ENCODE results near the gene VPS72. TPM values are rescaled to one million over a fixed set of nuclear protein-coding genes. Genes with fewer than 3 reads are reported as not detected.
A peak's percentile ranks its signal among the peaks of the same experiment; 100 is the strongest.

Gene VPS72
- total and polyA plus RNA-seq, 9 of the 15 experiments (the other 6 are each of a cell fraction or from before 2014, with no cell fraction given), result 7.2 to 131 (median 75.7) TPM

DNA sequence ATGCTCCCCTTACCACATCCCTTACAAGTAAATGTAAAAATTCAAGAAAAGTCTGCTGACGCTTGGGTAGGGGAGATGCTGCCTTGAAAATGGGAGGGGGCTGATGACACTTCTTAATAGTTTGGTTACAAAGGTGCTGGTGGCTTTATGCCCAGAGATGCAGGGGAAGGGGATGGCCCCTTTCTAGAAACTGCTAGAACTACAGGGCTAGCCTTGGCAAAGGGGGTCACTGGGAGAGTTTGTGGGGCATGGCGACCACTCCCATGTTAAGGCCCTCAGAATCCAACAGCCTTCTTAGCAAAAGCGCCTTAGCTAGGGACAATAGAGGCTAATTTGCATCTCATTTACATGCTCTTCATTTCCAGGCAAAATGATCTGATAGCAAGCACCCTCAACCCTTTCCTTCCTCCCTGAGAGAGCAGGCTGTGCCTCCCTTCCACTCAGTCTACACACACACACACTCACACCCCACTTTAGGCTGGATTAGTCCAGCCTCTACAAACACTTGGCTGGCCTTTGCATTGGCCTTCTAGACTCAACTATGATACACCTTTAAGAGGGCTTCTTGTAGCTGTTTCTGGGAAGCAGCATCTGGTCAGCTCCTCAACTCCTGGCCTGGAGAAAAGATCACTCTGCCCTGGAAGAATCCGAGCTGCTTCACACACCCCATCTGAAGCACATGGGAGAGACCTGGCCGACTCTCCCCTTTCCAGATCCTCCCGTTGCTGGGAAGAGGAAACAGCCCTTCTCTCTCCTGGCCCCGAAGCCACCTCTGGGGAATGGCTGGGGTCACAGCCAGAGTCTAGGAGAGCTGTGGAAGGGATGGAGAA lies 45.3 kb downstream of the VPS72 start:
- Histone ChIP-seq H2AFZ (ENCODE audit: low read depth, low read length) (no peak overlapping the region), H3K9ac (ENCODE audit: insufficient read depth in 1 of 2, low read depth in 2 of 2, low read length in 2 of 2) (peak overlapping the region in 1 of 2 experiments; percentile 45; a peak in 1 of 4 replicates), H3K4me3 (no peak overlapping the region), H3K79me2 (ENCODE audit: control insufficient read depth, insufficient read depth, low read length) (no peaks in the 10 kb centered on the region), H3K27me3 (ENCODE audit: control insufficient read depth in 2 of 2, insufficient read depth in 2 of 2, low read length in 2 of 2) (no peaks in the 10 kb centered on the region), H3K9me1 (ENCODE audit: control insufficient read depth, insufficient read depth, low read length) (no peaks in the 10 kb centered on the region), H3K9me3 (replicated peaks; ENCODE audit: control insufficient read depth, insufficient read depth, low read depth, low read length) (no peaks in the 10 kb centered on the region), H3K4me1 (replicated peaks in 1 of 2; ENCODE audit: control insufficient read depth in 2 of 2, insufficient read depth in 2 of 2, low read length in 2 of 2) (peaks cover 20 to 46% of the 10 kb centered on the region in 2 experiments; a peak in 4 of 5 replicates), H4K20me1 (replicated peaks; ENCODE audit: control insufficient read depth, insufficient read depth, low read length) (no peaks in the 10 kb centered on the region; the same call in 1 of the 2 replicates), H3K27ac (ENCODE audit: extremely low read depth, low read depth, low read length) (no peak overlapping the region), H3K4me2 (ENCODE audit: insufficient read depth, low read length) (no peak overlapping the region), H3K36me3 (ENCODE audit: control insufficient read depth, insufficient read depth, low read length) (no peaks in the 10 kb centered on the region)
- intact Hi-C loops (cut with micrococcal nuclease) (no loop called here), in situ Hi-C loops (cut with MboI) (no loop called here)
- DNase-seq (ENCODE audit: extremely low read depth in 1 of 4, low spot score in 3 of 4) (peak in 1 of 4 experiments; percentile 35), FAIRE-seq (peak; percentile 82), ATAC-seq (no peak)
- POLR2A ChIA-PET, result interaction anchor here (0.5 to 1.7 kb wide), 5 partner anchors 10 to 163 kb away, joined by 3 to 7 read pairs (median 5); partner anchors contain the start of genes ANXA9 and LYSMD1
- 44% methylated on average over 7 of the region's 7 CpGs for WGBS (ENCODE audit: insufficient coverage, low coverage, missing lambda C conversion rate)
- CTCF ChIA-PET (ENCODE audit: low intra/inter-chr PET ratio), result no interaction called here
- no TSS peak for BruUV-seq (replicated peaks)
- peak in 1 of 2 experiments; percentile 61; a peak in 1 of 4 replicates for TF ChIP-seq SRF (CRISPR knock-in tag; IDR thresholded peaks at IDR 0.05)
- TF ChIP-seq ARHGAP35 (IDR thresholded peaks at IDR 0.05; ENCODE audit: partially characterized antibody), result no peak
- TF ChIP-seq, protein P1, sequence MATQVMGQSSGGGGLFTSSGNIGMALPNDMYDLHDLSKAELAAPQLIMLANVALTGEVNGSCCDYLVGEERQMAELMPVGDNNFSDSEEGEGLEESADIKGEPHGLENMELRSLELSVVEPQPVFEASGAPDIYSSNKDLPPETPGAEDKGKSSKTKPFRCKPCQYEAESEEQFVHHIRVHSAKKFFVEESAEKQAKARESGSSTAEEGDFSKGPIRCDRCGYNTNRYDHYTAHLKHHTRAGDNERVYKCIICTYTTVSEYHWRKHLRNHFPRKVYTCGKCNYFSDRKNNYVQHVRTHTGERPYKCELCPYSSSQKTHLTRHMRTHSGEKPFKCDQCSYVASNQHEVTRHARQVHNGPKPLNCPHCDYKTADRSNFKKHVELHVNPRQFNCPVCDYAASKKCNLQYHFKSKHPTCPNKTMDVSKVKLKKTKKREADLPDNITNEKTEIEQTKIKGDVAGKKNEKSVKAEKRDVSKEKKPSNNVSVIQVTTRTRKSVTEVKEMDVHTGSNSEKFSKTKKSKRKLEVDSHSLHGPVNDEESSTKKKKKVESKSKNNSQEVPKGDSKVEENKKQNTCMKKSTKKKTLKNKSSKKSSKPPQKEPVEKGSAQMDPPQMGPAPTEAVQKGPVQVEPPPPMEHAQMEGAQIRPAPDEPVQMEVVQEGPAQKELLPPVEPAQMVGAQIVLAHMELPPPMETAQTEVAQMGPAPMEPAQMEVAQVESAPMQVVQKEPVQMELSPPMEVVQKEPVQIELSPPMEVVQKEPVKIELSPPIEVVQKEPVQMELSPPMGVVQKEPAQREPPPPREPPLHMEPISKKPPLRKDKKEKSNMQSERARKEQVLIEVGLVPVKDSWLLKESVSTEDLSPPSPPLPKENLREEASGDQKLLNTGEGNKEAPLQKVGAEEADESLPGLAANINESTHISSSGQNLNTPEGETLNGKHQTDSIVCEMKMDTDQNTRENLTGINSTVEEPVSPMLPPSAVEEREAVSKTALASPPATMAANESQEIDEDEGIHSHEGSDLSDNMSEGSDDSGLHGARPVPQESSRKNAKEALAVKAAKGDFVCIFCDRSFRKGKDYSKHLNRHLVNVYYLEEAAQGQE (IDR thresholded peaks at IDR 0.05; ENCODE audit: borderline replicate concordance), result peak; percentile 52; the same call in 1 of the 2 replicates
- TF ChIP-seq, protein P1 (CRISPR knock-in tag; IDR thresholded peaks at IDR 0.05; ENCODE audit: low read depth), result no peak
- peak; percentile 63; the same call in 1 of the 2 replicates for TF ChIP-seq ZNF263 (CRISPR knock-in tag; IDR thresholded peaks at IDR 0.05; ENCODE audit: borderline replicate concordance)
- peak; percentile 75 for TF ChIP-seq EHMT2 (IDR thresholded peaks at IDR 0.05)
- TF ChIP-seq ZC3H11A (IDR thresholded peaks at IDR 0.05; ENCODE audit: low read depth, low read length), result no peak
- no peak for TF ChIP-seq FOSL1 (tag; conservative IDR thresholded peaks at IDR 0.05)
- no peak for TF ChIP-seq ZNF431 (CRISPR knock-in tag; IDR thresholded peaks at IDR 0.05)
- TF ChIP-seq HNRNPH1 (optimal IDR thresholded peaks at IDR 0.05; ENCODE audit: low read depth, low read length), result no peak
- TF ChIP-seq THRAP3 (IDR thresholded peaks at IDR 0.05; ENCODE audit: borderline replicate concordance), result no peak
- no peak for TF ChIP-seq SMARCA4 (IDR thresholded peaks at IDR 0.05)
- TF ChIP-seq ZNF134 (CRISPR knock-in tag; conservative IDR thresholded peaks at IDR 0.05), result no peak

All from K562 (cell line).